ENCODE data around the gene KRT85.

The KRT85 gene

DNA sequence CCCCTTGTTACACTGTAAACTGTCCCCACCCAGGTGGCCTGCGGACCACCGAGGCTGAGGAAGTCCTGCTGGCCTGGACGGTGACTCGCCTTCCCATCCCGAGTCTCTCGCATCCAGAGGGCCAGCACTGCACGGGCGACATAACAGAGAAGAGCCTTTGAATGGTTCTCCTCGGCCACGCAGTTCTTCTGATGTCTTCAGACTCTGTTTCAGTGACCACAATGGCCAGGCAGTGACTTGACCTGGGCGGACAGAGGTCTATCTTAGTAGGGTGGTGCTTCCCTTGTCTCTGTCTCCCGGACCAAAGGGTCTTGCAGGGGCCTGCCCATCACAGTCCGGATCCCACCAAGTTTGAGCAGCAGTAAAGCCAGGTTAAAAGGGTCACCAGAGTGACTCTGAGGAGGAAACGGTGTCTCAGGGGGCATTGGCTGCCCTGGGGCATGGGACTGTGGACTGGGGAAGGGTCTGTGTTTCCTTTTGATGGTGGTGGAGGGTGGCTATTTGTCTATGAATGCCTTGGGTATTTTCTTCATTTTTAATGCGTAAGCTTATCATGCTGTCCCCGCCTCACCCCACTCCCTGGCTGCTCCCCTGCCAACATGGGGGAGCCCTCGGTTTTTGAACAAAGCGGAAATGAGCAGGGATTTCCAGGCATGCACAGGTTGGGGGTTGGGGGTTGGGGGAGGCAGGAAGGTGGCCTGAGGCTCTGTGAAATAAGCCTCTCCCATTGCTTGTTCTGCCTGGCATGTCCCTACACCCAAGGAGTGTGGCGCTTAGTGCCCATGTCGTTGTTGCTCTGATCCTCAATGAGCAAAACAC is 10.3 kb downstream of the KRT85 start:
- TF ChIP-seq, protein P1, sequence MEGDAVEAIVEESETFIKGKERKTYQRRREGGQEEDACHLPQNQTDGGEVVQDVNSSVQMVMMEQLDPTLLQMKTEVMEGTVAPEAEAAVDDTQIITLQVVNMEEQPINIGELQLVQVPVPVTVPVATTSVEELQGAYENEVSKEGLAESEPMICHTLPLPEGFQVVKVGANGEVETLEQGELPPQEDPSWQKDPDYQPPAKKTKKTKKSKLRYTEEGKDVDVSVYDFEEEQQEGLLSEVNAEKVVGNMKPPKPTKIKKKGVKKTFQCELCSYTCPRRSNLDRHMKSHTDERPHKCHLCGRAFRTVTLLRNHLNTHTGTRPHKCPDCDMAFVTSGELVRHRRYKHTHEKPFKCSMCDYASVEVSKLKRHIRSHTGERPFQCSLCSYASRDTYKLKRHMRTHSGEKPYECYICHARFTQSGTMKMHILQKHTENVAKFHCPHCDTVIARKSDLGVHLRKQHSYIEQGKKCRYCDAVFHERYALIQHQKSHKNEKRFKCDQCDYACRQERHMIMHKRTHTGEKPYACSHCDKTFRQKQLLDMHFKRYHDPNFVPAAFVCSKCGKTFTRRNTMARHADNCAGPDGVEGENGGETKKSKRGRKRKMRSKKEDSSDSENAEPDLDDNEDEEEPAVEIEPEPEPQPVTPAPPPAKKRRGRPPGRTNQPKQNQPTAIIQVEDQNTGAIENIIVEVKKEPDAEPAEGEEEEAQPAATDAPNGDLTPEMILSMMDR (conservative IDR thresholded peaks at IDR 0.05; ENCODE audit: control insufficient read depth, insufficient read depth, low read depth, low read length), result no peak
- H3K4me3 ChIP-seq (ENCODE audit: control insufficient read depth, low read depth, low read length), result no peak overlapping the region
- DNase-seq (ENCODE audit: low read depth), result no peak

DNA sequence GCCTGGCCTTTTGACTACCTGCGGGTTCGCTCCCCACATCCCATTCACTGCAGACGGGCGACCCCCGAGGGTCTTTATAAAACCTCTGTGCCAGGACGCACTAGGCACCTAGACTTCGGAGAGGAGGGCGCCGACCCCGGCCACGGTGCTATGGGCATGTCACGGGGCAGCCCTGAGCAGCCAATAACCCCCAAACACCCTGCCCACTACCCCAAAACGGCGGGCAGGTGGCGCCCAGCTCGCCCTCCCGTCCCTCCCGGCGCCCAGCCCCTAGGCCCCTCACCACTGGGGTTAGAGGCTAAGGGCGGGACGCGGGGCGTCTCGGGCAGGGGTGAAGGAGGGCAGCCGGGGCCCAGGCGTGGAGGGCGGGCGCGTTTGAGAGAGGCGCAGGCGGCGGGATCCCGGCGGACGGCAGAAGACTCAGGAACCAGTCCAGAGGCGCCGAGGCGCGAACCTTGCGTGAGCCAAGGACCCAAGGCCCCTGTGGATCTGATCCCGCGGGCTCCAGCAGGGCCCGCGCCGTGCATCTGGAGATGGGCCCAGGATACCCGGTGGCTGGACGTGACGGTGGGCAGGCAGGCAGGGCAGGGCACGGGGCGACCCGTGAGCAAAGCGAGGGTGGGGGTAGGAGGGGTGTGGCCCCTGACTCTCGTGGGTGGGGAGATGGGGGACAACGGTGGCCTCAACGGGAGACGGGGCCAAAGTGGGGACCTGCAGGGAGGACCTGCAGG is 11.1 kb downstream of the KRT85 start:
- H3K4me3 ChIP-seq (ENCODE audit: control insufficient read depth, low read depth, low read length), result no peak overlapping the region
- DNase-seq (ENCODE audit: low read depth), result no peak
- TF ChIP-seq, protein P1 (conservative IDR thresholded peaks at IDR 0.05; ENCODE audit: control insufficient read depth, insufficient read depth, low read depth, low read length), result no peak

DNA sequence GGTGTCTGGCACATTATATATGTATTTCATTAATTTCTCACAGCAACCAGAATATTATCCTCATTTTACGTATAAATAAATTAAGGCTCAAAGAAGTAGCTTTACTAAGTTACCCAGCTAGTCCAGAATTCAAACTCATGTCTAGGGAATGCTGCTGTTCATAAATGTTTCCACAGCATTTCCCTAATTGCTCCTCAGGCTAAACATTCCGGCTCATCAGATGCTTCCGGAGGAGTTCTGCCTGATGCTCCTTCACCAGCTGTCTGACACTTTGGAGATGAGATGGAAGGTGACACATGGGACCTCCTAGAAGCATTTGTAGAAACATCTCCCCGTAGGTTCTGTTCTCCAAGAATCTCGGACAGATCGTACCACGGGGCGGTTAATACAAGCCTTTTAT is 12.1 kb downstream of the KRT85 start:
- no peak overlapping the region for H3K4me3 ChIP-seq (ENCODE audit: control insufficient read depth, low read depth, low read length)
- DNase-seq (ENCODE audit: low read depth), result no peak
- TF ChIP-seq, protein P1 (conservative IDR thresholded peaks at IDR 0.05; ENCODE audit: control insufficient read depth, insufficient read depth, low read depth, low read length), result no peak

DNA sequence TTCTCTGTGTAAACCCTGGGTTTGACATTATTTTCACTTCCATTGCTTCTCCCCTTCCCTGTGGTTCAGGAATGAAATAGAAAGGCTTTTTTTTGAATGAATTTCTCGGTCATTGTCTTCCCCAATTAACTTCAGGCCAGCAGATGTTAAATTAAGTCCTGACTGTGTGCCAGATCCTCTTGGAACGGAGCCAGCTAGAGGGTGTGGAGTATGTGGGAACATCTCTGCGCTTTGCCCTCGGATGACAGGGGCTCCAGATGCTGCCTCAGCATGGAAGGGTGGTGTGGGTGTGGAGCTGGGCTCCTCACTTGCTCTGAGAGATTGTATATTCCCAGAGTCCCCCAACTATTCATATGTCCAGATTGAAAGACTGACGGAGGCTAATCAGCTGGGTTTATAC is 13.1 kb downstream of the KRT85 start:
- H3K4me3 ChIP-seq (ENCODE audit: control insufficient read depth, low read depth, low read length), result no peak overlapping the region
- no peak for DNase-seq (ENCODE audit: low read depth)
- TF ChIP-seq, protein P1 (conservative IDR thresholded peaks at IDR 0.05; ENCODE audit: control insufficient read depth, insufficient read depth, low read depth, low read length), result no peak

DNA sequence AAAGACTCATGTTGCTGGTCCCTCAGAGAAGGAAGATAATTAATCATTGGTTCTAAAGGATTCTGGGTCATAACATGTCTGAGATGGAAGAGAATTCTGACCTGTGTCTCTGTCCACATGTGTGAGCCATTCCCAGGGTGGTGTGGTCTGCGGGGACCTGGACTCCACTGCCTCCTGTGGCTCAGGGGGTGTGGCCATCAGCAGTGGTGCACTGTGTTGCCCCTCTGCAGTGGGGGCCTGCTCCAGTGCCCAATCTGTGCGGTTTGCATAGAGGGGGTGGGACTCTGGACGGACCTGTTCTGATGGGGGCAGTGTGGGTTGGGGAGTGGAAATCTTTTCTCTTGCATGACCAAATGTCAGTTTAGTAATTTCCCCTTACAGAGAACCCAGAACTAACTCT is 13.5 kb downstream of the KRT85 start:
- TF ChIP-seq, protein P1 (conservative IDR thresholded peaks at IDR 0.05; ENCODE audit: control insufficient read depth, insufficient read depth, low read depth, low read length), result no peak
- no peak for DNase-seq (ENCODE audit: low read depth)
- H3K4me3 ChIP-seq (ENCODE audit: control insufficient read depth, low read depth, low read length), result no peak overlapping the region

DNA sequence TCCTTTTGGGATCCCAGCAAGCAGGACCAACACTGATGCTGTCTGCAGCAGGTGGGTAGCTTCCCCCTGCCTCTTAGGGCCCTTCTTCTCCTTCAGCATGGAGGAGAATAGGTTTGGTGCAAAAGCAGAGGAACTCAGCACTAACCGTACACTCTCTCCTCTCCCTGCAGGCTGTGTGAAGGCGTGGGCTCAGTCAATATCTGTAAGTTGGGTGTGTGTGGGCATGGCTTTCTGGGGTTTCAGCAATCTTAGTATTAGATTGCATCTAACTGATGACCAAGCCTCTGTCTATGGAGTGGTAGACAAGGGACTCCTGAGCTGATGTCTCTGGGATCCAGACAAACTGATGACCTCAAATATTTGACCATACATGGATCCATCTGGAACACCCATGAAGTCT is 14.3 kb downstream of the KRT85 start:
- no peak for DNase-seq (ENCODE audit: low read depth)
- no peak overlapping the region for H3K4me3 ChIP-seq (ENCODE audit: control insufficient read depth, low read depth, low read length)
- TF ChIP-seq, protein P1 (conservative IDR thresholded peaks at IDR 0.05; ENCODE audit: control insufficient read depth, insufficient read depth, low read depth, low read length), result no peak
